Measurements from ENCODE around the gene CHCHD10.

GRCh38 chr22:23817146-23817545, 49.4 kb upstream of the CHCHD10 start:
- TF ChIP-seq CTCF (conservative IDR thresholded peaks at IDR 0.05) = no peak
- no peak for TF ChIP-seq EZH2 (IDR thresholded peaks at IDR 0.05; ENCODE audit: low read depth)

Data from PC-9 (cell line).